ENCODE results near the gene MRE11. TPM values are rescaled to one million over a fixed set of nuclear protein-coding genes. Genes with fewer than 3 reads are reported as not detected.
A peak's percentile ranks its signal among the peaks of the same experiment; 100 is the strongest.
"Not testable (repeated sequence)": the region's sequence is repeated elsewhere in the genome, so short reads cannot be mapped to it uniquely, and the experiment has no call there.

The MRE11 gene
- total RNA-seq, 1 donor from 2014 or later, result 14.1 TPM

GRCh38 chr11:94379613-94380012, 114.0 kb downstream of the MRE11 start:
- no peak overlapping the region for H2AFZ ChIP-seq (ENCODE audit: low read depth, low read length)
- no peaks in the 10 kb centered on the region for H3K79me2 ChIP-seq (ENCODE audit: insufficient read depth, low read length)
- no peak overlapping the region for H3K4me2 ChIP-seq (ENCODE audit: low read length)
- no peaks in the 10 kb centered on the region for H3K4me1 ChIP-seq (ENCODE audit: insufficient read depth, low read length)
- FAIRE-seq (no peak), DNase-seq (ENCODE audit: low read depth) (no peak)
- H3K4me1 Mint-ChIP-seq (ENCODE audit: low read depth, unreplicated experiment), result no peaks in the 10 kb centered on the region
- H3K9me3 Mint-ChIP-seq (ENCODE audit: unreplicated experiment), result peaks cover 7% of the 10 kb centered on the region
- no peaks in the 10 kb centered on the region for H3K36me3 ChIP-seq (ENCODE audit: insufficient read depth, low read length)
- H3K4me3 ChIP-seq (ENCODE audit: insufficient read depth, low read depth, low read length), result no peak overlapping the region
- H3K36me3 Mint-ChIP-seq (ENCODE audit: low read depth, unreplicated experiment), result no peaks in the 10 kb centered on the region
- no peak for TF ChIP-seq EZH2 (IDR thresholded peaks at IDR 0.05; ENCODE audit: insufficient read depth, low read length)
- TF ChIP-seq CTCF (IDR thresholded peaks at IDR 0.05; ENCODE audit: insufficient read depth, low read depth, low read length), result no peak
- no peaks in the 10 kb centered on the region for H3K9me3 ChIP-seq (ENCODE audit: insufficient read depth, low read depth, low read length)
- H3K27me3 ChIP-seq (ENCODE audit: insufficient read depth, low read length), result no peaks in the 10 kb centered on the region
- H4K20me1 ChIP-seq (ENCODE audit: insufficient read depth, low read length), result no peaks in the 10 kb centered on the region
- H3K27me3 Mint-ChIP-seq (ENCODE audit: low read depth, unreplicated experiment), result peaks cover 6% of the 10 kb centered on the region
- no peak overlapping the region for H3K4me3 Mint-ChIP-seq (ENCODE audit: unreplicated experiment)
- H3K27ac ChIP-seq (ENCODE audit: low read depth, low read length), result no peak overlapping the region
- H3K9ac ChIP-seq (ENCODE audit: low read length), result no peak overlapping the region
- H3K27ac Mint-ChIP-seq (ENCODE audit: unreplicated experiment), result no peak overlapping the region

- H2AFZ ChIP-seq (ENCODE audit: low read depth, low read length), result no peak overlapping the region
- no peak overlapping the region for H3K9ac ChIP-seq (ENCODE audit: low read length)
- H3K9me3 Mint-ChIP-seq (ENCODE audit: unreplicated experiment), result peaks cover 3% of the 10 kb centered on the region
- no peaks in the 10 kb centered on the region for H3K79me2 ChIP-seq (ENCODE audit: insufficient read depth, low read length)
- no peak overlapping the region for H3K4me3 ChIP-seq (ENCODE audit: insufficient read depth, low read depth, low read length)
- no peak overlapping the region for H3K4me3 Mint-ChIP-seq (ENCODE audit: unreplicated experiment)
- H4K20me1 ChIP-seq (ENCODE audit: insufficient read depth, low read length), result no peaks in the 10 kb centered on the region
- H3K27me3 Mint-ChIP-seq (ENCODE audit: low read depth, unreplicated experiment), result peaks cover 7% of the 10 kb centered on the region
- no peak overlapping the region for H3K27ac Mint-ChIP-seq (ENCODE audit: unreplicated experiment)
- H3K4me1 Mint-ChIP-seq (ENCODE audit: low read depth, unreplicated experiment), result no peaks in the 10 kb centered on the region
- no peaks in the 10 kb centered on the region for H3K27me3 ChIP-seq (ENCODE audit: insufficient read depth, low read length)
- H3K4me2 ChIP-seq (ENCODE audit: low read length), result no peak overlapping the region
- no peak for FAIRE-seq
- no peaks in the 10 kb centered on the region for H3K36me3 Mint-ChIP-seq (ENCODE audit: low read depth, unreplicated experiment)
- TF ChIP-seq EZH2 (IDR thresholded peaks at IDR 0.05; ENCODE audit: insufficient read depth, low read length) (no peak), CTCF (IDR thresholded peaks at IDR 0.05; ENCODE audit: insufficient read depth, low read depth, low read length) (no peak)
- H3K4me1 ChIP-seq (ENCODE audit: insufficient read depth, low read length), result no peaks in the 10 kb centered on the region
- no peak for DNase-seq (ENCODE audit: low read depth)
- H3K9me3 ChIP-seq (ENCODE audit: insufficient read depth, low read depth, low read length), result no peaks in the 10 kb centered on the region
- H3K36me3 ChIP-seq (ENCODE audit: insufficient read depth, low read length), result no peaks in the 10 kb centered on the region
- H3K27ac ChIP-seq (ENCODE audit: low read depth, low read length), result no peak overlapping the region
Observed at GRCh38 chr11:94376841-94377240, 116.8 kb downstream of the MRE11 start.

GRCh38 chr11:94370576-94370975, 123.1 kb downstream of the MRE11 start:
- not testable (repeated sequence) for H3K4me2 ChIP-seq (ENCODE audit: low read length); H3K4me3 ChIP-seq (ENCODE audit: insufficient read depth, low read depth, low read length); H2AFZ ChIP-seq (ENCODE audit: low read depth, low read length); H3K36me3 Mint-ChIP-seq (ENCODE audit: low read depth, unreplicated experiment); FAIRE-seq; H3K27ac ChIP-seq (ENCODE audit: low read depth, low read length); H3K27me3 ChIP-seq (ENCODE audit: insufficient read depth, low read length); H3K4me3 Mint-ChIP-seq (ENCODE audit: unreplicated experiment); H4K20me1 ChIP-seq (ENCODE audit: insufficient read depth, low read length); H3K4me1 Mint-ChIP-seq (ENCODE audit: low read depth, unreplicated experiment); H3K79me2 ChIP-seq (ENCODE audit: insufficient read depth, low read length); H3K36me3 ChIP-seq (ENCODE audit: insufficient read depth, low read length); H3K9ac ChIP-seq (ENCODE audit: low read length); H3K27ac Mint-ChIP-seq (ENCODE audit: unreplicated experiment); DNase-seq (ENCODE audit: low read depth); H3K9me3 ChIP-seq (ENCODE audit: insufficient read depth, low read depth, low read length); H3K4me1 ChIP-seq (ENCODE audit: insufficient read depth, low read length)
- Mint-ChIP-seq H3K9me3 (ENCODE audit: unreplicated experiment) (peaks cover 13% of the 10 kb centered on the region), H3K27me3 (ENCODE audit: low read depth, unreplicated experiment) (peaks cover 13% of the 10 kb centered on the region)

Small RNAs within 50 kb of the gene (microRNA-seq; reads per million reads assigned to microRNA genes)
- gene MIR548L, result 15.9 reads per million, percentile 43 among the genes with 10 or more reads in this experiment

Other genes starting within 250 kb of the MRE11 start
- gene IZUMO1R, start 189.3 kb downstream of the MRE11 start, total RNA-seq, result not detected in 2 replicates
- 0.14 TPM in 1 of 2 replicates, not detected in the other for gene GPR83, start 92.4 kb downstream of the MRE11 start, total RNA-seq
- gene ANKRD49, start 140 bp upstream of the MRE11 start, total RNA-seq, result 8.4 and 10.3 TPM in 2 replicates
- gene C11orf97, start 18.6 kb upstream of the MRE11 start, total RNA-seq, result not detected in 2 replicates
- gene FUT4, start 50.1 kb upstream of the MRE11 start, total RNA-seq, result 3.5 and 3.7 TPM in 2 replicates
- gene PIWIL4, start 73.5 kb upstream of the MRE11 start, total RNA-seq, result 0.59 and 0.75 TPM in 2 replicates